Measurements from ENCODE around the gene TSBP1. TPM values are rescaled to one million over a fixed set of nuclear protein-coding genes. Genes with fewer than 3 reads are reported as not detected.

TSBP1 gene, protein sequence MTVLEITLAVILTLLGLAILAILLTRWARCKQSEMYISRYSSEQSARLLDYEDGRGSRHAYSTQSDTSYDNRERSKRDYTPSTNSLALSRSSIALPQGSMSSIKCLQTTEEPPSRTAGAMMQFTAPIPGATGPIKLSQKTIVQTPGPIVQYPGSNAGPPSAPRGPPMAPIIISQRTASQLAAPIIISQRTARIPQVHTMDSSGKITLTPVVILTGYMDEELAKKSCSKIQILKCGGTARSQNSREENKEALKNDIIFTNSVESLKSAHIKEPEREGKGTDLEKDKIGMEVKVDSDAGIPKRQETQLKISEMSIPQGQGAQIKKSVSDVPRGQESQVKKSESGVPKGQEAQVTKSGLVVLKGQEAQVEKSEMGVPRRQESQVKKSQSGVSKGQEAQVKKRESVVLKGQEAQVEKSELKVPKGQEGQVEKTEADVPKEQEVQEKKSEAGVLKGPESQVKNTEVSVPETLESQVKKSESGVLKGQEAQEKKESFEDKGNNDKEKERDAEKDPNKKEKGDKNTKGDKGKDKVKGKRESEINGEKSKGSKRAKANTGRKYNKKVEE
- total RNA-seq, result not detected

DNA sequence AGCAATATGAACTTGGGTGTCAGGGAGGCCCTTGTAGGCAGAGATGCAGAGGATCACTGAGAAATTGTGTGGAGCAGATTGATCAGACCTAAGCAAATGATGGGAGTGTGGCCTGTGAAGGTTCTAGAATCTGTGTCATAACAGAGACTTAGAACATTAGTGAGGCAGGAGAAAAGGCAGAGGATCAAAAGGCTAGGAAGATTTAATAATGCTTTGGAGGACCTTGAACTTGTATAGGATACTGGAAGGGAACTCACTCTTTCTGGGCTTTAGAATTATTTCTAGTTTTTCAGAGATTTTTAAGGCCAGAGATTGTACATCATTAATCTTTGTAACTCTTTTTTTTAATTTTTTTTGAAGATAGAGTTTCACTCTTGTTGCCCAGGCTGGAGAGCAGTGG, at the start of gene TSBP1:
TSBP1 (minus strand) TSS at position 101 of the 400 bp plus-strand sequence. CDS start 197 bp downstream, outside the sequence.
- no peak for DNase-seq (ENCODE audit: low read depth in 2 of 3, low spot score in 2 of 3)

DNA sequence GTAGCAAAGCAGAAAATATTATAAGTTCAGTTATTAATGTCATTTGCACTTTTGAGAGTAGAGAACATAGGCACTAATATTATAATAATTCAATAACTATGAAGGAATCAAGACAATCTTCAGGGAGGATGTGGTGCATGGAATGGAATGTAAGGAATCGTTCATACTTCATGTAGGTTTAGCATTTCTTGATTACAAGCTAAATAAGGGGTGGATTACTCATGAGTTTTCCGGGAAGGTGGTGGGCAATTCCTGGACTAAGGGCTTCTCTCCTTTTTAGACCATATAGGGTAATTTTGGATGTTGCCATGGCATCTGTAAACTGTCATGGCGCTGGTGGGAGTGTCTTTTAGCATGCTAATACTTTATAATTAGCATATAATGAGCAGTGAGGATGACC, 44.3 kb upstream of the TSBP1 start:
- no peak for DNase-seq (ENCODE audit: low read depth in 2 of 3, low spot score in 2 of 3)

DNA sequence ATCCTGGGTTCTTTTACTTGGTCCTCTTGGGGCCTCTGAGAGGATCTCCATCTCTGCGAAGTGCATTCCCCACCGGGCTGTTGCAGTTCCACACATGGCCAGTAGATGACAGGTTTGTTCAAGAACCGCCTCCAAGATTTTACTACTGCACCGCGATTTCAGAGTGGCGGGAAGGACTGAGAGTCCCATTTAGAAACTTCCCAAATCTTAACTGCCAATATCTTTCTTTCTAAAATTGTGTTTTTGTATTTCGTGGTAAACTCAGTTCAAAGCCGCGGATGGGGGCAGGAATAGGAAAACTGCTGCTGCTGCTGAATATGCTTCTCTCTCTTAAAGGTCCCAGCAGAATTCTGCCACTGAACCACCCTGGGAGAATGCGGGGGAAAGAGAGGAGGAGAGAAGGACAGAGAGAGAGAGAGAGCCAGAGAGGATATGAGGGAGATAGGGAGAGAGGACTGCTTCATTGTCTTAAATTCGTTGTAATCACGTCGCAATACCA, 43.9 kb upstream of the TSBP1 start:
- peak; percentile 37 to 79 (median 64) for DNase-seq (ENCODE audit: low read depth in 2 of 3, low spot score in 2 of 3)

- DNase-seq (ENCODE audit: low read depth in 2 of 3, low spot score in 2 of 3), result peak; percentile 69 to 82 (median 80)
Observed at GRCh38 chr6:32413427-32414047, 41.8 kb upstream of the TSBP1 start.

DNA sequence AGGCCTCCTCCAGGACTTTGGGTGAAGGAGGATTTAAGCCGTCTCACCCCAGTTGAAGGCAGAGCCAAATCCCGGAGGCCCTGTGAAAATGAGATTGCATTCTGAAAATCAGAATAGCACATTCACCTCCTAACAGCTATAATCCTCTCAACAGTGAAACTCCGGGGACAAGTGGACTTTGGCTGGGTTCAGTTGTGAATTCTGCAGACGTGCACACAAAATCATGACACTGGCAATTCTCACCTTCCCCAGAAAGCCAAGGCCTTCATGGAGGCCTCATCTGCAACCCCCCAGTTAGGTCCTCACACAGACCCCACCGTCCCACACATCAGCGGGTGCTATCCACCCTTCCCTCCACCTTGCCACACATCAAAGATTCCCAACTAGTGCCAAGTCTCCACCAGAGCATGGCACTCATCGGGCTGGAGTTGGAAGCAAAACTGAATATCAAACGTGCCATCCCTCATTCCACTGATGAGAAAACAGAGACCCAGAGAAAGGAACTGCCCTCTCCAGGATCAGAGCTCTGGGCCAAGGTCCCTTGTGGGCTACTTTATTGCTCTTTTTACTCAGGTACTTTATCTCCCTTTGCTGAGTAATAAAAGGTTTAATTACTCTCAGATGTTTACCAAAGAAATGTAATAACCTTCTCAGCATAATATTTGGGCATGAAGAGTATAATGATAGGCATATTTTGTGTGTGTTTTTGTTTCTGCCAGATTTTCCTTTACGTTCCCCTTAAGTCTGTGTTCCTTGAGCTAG, 40.0 kb upstream of the TSBP1 start:
- no peak for DNase-seq (ENCODE audit: low read depth in 2 of 3, low spot score in 2 of 3)

GRCh38 chr6:32410906-32411305, 39.2 kb upstream of the TSBP1 start:
- DNase-seq (ENCODE audit: low read depth in 2 of 3, low spot score in 2 of 3), result no peak

- no peak for DNase-seq (ENCODE audit: low read depth in 2 of 3, low spot score in 2 of 3)
Observed at GRCh38 chr6:32406857-32407256, 35.2 kb upstream of the TSBP1 start, which contains the start of gene BTNL2. Gene BTNL2 (minus strand): TSS chr6:32407181. CDS start chr6:32407123, 58 bp downstream.

DNA sequence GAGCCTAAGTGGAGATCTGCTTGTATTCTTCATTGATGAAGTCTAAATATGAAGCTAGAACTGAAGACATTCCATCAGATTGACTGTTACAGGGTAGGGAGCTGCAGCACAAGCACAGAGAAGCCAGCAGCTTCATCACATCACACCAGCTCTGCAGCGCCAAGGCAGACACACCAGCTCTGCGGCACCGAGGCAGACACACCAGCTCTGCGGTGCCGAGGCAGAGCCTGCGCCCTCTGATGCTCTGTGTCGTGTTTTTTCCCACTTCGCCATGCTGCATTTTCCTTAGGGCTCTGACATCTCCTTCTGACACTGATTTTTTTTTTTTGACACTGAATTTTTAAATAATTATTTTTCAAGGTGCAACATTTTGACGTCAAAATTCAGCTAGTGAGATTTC, 34.5 kb upstream of the TSBP1 start:
- no peak for DNase-seq (ENCODE audit: low read depth in 2 of 3, low spot score in 2 of 3)

DNA sequence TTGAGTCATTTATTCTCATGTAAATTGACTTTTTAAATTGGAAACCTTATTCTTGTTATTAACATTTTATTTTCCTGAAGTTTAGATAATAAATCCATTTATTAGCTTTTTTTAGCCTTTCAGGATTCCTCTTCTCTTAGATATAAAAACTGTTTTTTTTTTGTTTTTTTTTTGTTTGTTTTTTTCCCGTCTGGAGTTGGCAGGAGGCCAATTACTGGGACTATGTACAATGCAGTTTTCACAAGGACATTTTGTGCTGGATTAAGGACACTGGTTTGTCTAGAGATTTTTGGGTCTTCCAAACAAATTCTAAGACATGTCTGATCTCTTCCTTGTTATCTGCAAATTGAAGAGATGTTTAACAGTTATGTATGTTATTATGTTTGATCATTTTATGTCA, 34.0 kb upstream of the TSBP1 start:
- DNase-seq (ENCODE audit: low read depth in 2 of 3, low spot score in 2 of 3), result no peak

GRCh38 chr6:32402812-32403211, 31.1 kb upstream of the TSBP1 start:
- DNase-seq (ENCODE audit: low read depth in 2 of 3, low spot score in 2 of 3), result no peak

- DNase-seq (ENCODE audit: low read depth in 2 of 3, low spot score in 2 of 3), result no peak
Observed at GRCh38 chr6:32401284-32401963, 29.7 kb upstream of the TSBP1 start.

- DNase-seq (ENCODE audit: low read depth in 2 of 3, low spot score in 2 of 3), result no peak
Observed at GRCh38 chr6:32397252-32397920, 25.7 kb upstream of the TSBP1 start.

GRCh38 chr6:32396028-32396427, 24.3 kb upstream of the TSBP1 start:
- DNase-seq (ENCODE audit: low read depth in 2 of 3, low spot score in 2 of 3), result no peak

GRCh38 chr6:32393665-32394420, 22.1 kb upstream of the TSBP1 start:
- DNase-seq (ENCODE audit: low read depth in 2 of 3, low spot score in 2 of 3), result peak in 2 of 3 donors; percentile 77 to 80

DNA sequence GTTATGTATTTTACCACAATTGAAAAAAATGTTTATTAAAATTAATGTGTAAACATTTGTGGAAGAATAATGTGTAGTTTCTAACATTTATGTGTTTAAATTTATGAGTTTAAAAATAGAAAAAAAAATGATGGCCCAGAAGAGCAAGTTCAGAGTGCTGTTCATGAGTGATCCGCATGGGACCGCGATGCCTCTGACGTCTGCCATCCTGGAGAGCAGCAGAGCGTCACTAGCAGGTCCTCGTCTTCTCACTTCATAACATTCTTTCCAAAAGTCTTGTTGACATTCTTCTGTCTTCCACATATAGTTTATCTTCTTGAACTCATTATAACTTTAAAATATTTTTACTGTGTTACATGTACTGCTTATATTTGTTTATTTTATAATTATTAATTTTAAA, 19.8 kb upstream of the TSBP1 start:
- DNase-seq (ENCODE audit: low read depth in 2 of 3, low spot score in 2 of 3), result no peak

DNA sequence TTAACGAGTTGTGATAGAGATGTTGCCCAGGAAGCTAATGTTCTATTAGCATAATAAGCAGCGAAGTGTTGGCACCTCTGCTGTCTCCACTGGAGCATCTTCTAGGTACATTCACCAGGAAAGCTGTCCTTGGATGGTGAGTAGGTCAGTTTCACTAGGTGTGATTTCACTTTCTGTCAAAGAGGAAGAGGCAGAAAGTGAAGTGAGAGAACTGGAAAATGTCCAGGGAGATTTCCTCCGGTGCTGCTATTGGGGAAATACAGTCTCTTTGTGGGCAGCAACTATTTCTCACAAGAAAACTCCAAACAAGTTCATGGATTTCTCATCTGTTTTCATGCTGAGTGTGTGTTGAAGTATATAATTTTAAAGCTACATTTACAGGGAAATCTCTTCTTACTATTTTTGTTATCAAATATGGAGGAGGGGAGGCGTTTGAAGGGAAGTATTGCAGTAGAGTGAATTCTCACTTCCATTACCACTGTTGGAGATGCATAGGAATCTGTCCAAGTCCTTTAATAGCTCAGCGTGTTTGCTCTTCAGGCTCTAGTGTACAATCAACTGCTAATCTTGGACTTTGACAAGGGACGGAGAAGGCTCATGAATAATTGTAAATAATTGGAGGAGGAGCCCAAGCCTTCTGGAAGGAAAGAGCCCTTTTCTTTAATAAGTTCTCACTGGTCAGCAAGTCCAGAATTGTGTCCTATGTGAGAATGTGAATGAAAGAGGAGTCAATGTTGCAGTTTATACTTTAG, 16.1 kb upstream of the TSBP1 start:
- no peak for DNase-seq (ENCODE audit: low read depth in 2 of 3, low spot score in 2 of 3)

DNA sequence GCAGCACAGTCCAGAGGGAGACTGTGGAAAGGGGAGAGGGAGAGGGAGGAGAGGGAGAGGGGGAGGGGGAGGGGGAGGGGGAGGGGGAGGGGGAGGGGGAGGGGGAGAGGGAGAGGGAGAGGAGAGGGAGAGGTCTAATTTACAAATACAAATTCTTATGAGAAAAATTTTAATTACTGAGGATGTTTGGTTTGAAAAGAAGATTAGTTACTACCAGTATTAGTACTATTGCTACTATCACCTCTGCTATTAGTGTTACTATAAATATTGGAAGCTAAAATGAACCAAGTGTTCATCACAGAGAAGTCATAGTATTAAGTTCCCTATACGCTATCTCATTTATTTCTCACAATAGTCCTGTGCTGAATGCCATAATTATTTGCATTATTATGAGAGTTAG, 14.3 kb upstream of the TSBP1 start:
- DNase-seq (ENCODE audit: low read depth in 2 of 3, low spot score in 2 of 3), result no peak

DNA sequence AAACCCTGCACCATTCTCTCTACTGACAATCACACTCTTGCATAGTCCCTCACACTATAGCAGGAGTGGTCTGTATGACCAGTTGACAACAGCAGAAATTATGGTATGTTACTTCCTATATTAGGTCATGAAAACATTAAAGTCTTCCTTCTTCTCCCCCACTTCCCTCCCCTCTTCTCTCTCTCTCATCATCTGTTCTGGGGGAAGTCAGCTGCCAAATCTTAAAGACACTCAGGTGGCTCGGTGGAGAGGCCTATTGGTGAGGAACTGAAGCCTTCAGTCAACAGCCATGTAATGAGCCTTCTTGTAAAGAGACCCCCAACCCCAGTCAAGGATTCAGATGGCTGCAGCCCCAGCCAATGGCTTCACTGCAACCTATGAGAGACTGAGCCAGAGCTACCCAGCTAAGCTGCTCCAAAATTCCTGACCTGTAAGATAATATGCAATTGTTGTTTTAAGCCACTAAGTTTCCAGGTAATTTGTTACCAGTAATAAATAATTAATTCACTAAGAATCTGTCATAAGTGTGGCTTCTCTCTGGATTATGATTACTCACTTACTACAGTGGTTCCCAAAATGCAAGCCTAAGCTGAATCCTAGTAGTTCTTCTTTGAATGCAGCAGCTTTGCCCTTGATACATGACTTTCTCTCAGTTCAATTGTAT, 11.2 kb upstream of the TSBP1 start:
- peak in 1 of 3 donors; percentile 50 for DNase-seq (ENCODE audit: low read depth in 2 of 3, low spot score in 2 of 3)

Data from hematopoietic multipotent progenitor cell (in vitro differentiated cells).